ENCODE measurements around the gene CSMD2. TPM values are rescaled to one million over a fixed set of nuclear protein-coding genes. Genes with fewer than 3 reads are reported as not detected.

CSMD2 gene
- total RNA-seq, 2 experiments from 2014 or later = not detected

DNA sequence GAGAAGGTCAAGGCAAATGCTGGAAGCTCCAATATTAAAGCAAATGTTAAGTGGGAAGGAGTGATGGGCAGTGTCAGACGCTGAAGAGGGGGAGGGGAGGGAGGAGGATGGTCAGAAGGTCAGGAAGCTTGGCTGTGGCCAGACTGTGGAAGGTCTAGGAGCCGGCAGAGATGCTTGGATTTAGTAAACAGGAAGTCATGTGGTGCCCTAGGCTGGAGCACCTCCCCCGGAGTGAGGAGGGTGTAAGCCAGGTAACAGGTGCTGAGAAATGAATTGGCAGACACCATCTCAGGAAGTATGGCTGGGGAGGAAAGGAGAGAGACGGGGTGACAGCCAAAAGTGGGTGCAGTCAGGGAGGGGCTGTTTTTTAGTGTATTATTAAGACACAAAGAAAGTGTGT lies 17.7 kb downstream of the CSMD2 start:
- no peaks in the 10 kb centered on the region for H3K36me3 Mint-ChIP-seq (ENCODE audit: low read depth)
- intact Hi-C loops (cut with micrococcal nuclease) = no loop called here
- no peaks in the 10 kb centered on the region for H3K9me3 Mint-ChIP-seq
- DNase-seq = no peak
- peaks cover 4% of the 10 kb centered on the region for H3K27me3 Mint-ChIP-seq (ENCODE audit: low read depth)
- H3K4me3 Mint-ChIP-seq = no peak overlapping the region
- H3K27ac Mint-ChIP-seq = no peak overlapping the region
- CTCF ChIA-PET = no interaction called here
- H3K4me1 Mint-ChIP-seq (ENCODE audit: low read depth) = no peaks in the 10 kb centered on the region

DNA sequence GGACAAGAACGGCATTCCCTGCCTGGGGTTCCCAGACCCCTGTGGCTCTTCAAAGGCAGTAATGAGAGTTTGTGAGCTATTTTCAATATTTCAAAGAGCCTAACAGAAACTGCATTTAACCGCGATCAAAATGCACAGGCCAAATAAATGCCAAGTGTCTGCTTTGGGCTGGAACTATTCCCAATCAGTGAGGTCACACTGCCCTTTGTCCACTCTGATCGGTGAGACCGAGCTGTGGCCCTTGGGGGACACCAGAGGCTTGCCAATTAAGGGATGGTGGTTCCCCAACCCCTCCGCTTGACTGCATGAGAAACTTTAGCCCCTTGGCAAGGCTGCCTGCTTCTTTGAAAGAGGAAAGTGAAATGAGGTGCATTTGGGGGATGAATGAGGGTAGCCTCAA lies 20.3 kb downstream of the CSMD2 start:
- H3K27ac Mint-ChIP-seq = no peak overlapping the region
- CTCF ChIA-PET = no interaction called here
- no peak overlapping the region for H3K4me3 Mint-ChIP-seq
- intact Hi-C loops (cut with micrococcal nuclease) = no loop called here
- H3K9me3 Mint-ChIP-seq = no peaks in the 10 kb centered on the region
- DNase-seq = no peak
- peaks cover 9% of the 10 kb centered on the region for H3K27me3 Mint-ChIP-seq (ENCODE audit: low read depth)
- H3K4me1 Mint-ChIP-seq (ENCODE audit: low read depth) = no peaks in the 10 kb centered on the region
- no peaks in the 10 kb centered on the region for H3K36me3 Mint-ChIP-seq (ENCODE audit: low read depth)

- CTCF ChIA-PET = no interaction called here
- Mint-ChIP-seq H3K36me3 (ENCODE audit: low read depth) (no peaks in the 10 kb centered on the region), H3K9me3 (no peaks in the 10 kb centered on the region), H3K4me1 (ENCODE audit: low read depth) (no peaks in the 10 kb centered on the region), H3K27ac (no peak overlapping the region), H3K27me3 (ENCODE audit: low read depth) (peaks cover 9% of the 10 kb centered on the region), H3K4me3 (no peak overlapping the region)
- intact Hi-C loops (cut with micrococcal nuclease) = no loop called here
- DNase-seq = no peak
Measured at GRCh38 chr1:34143975-34144374, 21.1 kb downstream of the CSMD2 start.

- Mint-ChIP-seq H3K36me3 (ENCODE audit: low read depth) (no peaks in the 10 kb centered on the region), H3K4me3 (no peak overlapping the region), H3K4me1 (ENCODE audit: low read depth) (no peaks in the 10 kb centered on the region), H3K27ac (no peak overlapping the region), H3K27me3 (ENCODE audit: low read depth) (peaks cover 6% of the 10 kb centered on the region), H3K9me3 (no peaks in the 10 kb centered on the region)
- intact Hi-C loops (cut with micrococcal nuclease) = no loop called here
- DNase-seq = no peak
- CTCF ChIA-PET = no interaction called here
Measured at GRCh38 chr1:34140011-34140676, 24.9 kb downstream of the CSMD2 start.

DNA sequence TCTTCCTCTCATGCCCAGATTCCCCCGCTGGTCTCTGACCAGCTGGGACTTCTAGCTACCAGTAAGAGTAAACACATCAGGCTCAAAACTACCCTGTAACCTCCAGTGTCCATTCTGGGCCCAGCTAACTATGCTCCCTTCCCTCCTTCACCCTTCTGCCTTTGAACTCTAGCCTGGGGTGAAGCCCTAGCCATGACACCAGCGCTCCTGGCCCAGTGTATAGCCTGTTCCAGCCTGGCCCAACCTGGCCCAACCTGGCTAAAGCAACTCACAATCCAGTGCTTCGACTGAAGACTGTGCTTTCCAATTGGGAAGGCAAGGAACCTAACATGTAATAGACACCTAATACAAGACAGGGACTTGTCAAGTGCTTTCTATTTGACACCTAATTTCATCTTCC lies 27.6 kb downstream of the CSMD2 start:
- H3K9me3 Mint-ChIP-seq = no peaks in the 10 kb centered on the region
- H3K27me3 Mint-ChIP-seq (ENCODE audit: low read depth) = peaks cover 6% of the 10 kb centered on the region
- no peak overlapping the region for H3K27ac Mint-ChIP-seq
- no peaks in the 10 kb centered on the region for H3K4me1 Mint-ChIP-seq (ENCODE audit: low read depth)
- DNase-seq = no peak
- CTCF ChIA-PET = no interaction called here
- no peak overlapping the region for H3K4me3 Mint-ChIP-seq
- no peaks in the 10 kb centered on the region for H3K36me3 Mint-ChIP-seq (ENCODE audit: low read depth)
- intact Hi-C loops (cut with micrococcal nuclease) = no loop called here

DNA sequence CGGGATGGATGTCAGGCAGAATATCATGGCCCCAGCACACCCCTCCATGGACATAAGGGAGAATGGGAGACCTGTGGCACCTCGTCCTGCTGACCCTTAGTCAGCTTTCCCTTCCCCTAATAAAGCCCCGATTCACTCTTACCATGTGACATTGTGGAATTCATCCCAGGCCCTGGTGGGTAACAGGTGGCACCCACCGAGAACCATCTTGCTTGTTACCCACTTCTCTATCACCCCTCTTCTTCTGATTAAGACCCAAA lies 32.9 kb downstream of the CSMD2 start:
- Mint-ChIP-seq H3K4me3 (no peak overlapping the region), H3K27me3 (ENCODE audit: low read depth) (peaks cover 6% of the 10 kb centered on the region), H3K9me3 (no peaks in the 10 kb centered on the region), H3K4me1 (ENCODE audit: low read depth) (no peaks in the 10 kb centered on the region), H3K36me3 (ENCODE audit: low read depth) (no peaks in the 10 kb centered on the region), H3K27ac (no peak overlapping the region)
- intact Hi-C loops (cut with micrococcal nuclease) = no loop called here
- CTCF ChIA-PET = no interaction called here
- DNase-seq = no peak

GRCh38 chr1:34131396-34132160 lies 33.5 kb downstream of the CSMD2 start:
- Mint-ChIP-seq H3K9me3 (no peaks in the 10 kb centered on the region), H3K27ac (no peak overlapping the region), H3K36me3 (ENCODE audit: low read depth) (no peaks in the 10 kb centered on the region), H3K4me3 (no peak overlapping the region), H3K27me3 (ENCODE audit: low read depth) (peaks cover 6% of the 10 kb centered on the region), H3K4me1 (ENCODE audit: low read depth) (no peaks in the 10 kb centered on the region)
- intact Hi-C loops (cut with micrococcal nuclease) = no loop called here
- DNase-seq = no peak
- CTCF ChIA-PET = no interaction called here

DNA sequence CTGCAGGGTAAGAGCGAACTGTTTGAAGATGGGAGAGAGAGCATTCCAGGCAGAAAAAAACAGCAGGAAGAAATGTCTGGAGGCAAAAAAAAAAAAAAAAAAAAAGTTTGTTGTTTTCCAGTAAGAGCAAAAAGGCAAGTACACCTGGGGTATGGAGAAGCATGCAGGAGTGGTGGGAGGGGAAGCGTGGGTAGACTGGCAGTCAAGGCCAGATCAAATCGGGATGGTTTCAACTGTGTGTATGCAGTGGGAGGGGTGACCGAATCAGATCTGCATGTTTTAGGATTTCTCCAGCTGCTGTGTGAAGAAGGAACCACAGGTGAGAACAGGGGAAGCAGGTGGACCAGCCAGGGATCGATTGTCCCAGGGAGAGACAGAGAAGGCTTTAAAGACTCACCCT lies 34.7 kb downstream of the CSMD2 start:
- Mint-ChIP-seq H3K9me3 (no peaks in the 10 kb centered on the region), H3K27me3 (ENCODE audit: low read depth) (peaks cover 9% of the 10 kb centered on the region), H3K4me3 (no peak overlapping the region), H3K4me1 (ENCODE audit: low read depth) (no peaks in the 10 kb centered on the region), H3K36me3 (ENCODE audit: low read depth) (no peaks in the 10 kb centered on the region), H3K27ac (no peak overlapping the region)
- CTCF ChIA-PET = no interaction called here
- intact Hi-C loops (cut with micrococcal nuclease) = no loop called here
- DNase-seq = no peak

DNA sequence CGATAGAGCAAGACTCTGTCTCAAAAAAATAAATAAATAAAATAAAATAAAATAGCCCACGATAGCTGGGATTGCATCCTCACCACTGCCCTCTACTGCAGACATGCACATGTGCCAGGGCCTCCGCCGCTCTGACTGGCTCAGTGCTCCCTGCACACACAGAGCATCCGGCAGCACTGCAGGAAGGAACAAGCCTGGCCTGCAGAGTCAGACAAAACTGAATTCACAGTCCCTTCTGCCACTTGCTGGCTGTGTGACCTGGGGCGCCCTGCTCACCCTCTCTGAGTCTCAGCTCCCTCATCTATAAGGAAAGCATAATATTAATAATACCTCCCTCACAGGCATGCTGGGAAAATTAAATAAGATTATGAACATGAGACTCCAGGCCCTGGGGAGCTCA lies 35.4 kb downstream of the CSMD2 start:
- DNase-seq = no peak
- Mint-ChIP-seq H3K4me1 (ENCODE audit: low read depth) (no peaks in the 10 kb centered on the region), H3K27ac (no peak overlapping the region)

DNA sequence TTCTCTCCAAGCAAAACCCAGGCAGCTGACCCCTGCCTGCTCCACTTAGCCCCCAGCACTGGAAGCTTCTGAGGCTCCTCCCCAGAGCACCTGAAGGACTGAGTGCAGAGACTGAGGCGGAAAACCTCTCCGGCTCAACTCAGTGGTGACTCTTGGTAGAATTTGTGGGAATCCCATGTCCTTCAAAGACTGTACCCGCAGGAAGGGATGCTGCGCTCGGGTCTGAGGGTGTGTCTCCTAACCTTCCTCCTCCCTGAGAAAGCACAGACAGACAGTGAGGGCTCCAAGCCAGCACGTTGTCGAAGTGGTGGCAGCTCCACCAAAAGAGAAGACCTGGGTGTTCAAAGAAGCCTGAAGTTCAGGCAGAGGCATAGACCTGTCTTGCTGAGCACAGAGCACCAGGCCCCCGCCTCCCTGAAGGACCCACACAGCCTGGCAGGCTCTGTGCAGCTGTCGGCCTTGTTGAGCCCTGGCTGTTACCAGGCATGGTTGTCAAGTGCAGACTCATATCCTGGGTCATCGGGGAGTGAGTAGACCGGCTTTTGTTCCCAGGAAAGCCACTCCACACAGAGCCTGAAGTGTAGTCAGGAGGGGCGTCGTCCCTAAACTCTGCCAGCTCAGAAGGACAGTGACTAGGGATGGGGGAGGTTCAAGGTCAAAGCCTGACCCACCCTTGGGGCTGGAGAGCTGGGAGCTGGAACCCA lies 36.7 kb downstream of the CSMD2 start:
- intact Hi-C loops (cut with micrococcal nuclease) = no loop called here
- Mint-ChIP-seq H3K36me3 (ENCODE audit: low read depth) (no peaks in the 10 kb centered on the region), H3K4me3 (no peak overlapping the region), H3K9me3 (no peaks in the 10 kb centered on the region), H3K4me1 (ENCODE audit: low read depth) (no peaks in the 10 kb centered on the region), H3K27me3 (ENCODE audit: low read depth) (peaks cover 12% of the 10 kb centered on the region), H3K27ac (no peak overlapping the region)
- CTCF ChIA-PET = no interaction called here
- DNase-seq = no peak

More for the DNA sequence above, 35.4 kb downstream of the CSMD2 start:
- CTCF ChIA-PET = no interaction called here
- intact Hi-C loops (cut with micrococcal nuclease) = no loop called here
- no peaks in the 10 kb centered on the region for H3K9me3 Mint-ChIP-seq
- H3K27me3 Mint-ChIP-seq (ENCODE audit: low read depth) = peaks cover 12% of the 10 kb centered on the region
- H3K4me3 Mint-ChIP-seq = no peak overlapping the region
- no peaks in the 10 kb centered on the region for H3K36me3 Mint-ChIP-seq (ENCODE audit: low read depth)

- no peak for DNase-seq
- H3K4me3 Mint-ChIP-seq = no peak overlapping the region
- no peaks in the 10 kb centered on the region for H3K9me3 Mint-ChIP-seq
- intact Hi-C loops (cut with micrococcal nuclease) = no loop called here
- H3K27me3 Mint-ChIP-seq (ENCODE audit: low read depth) = peaks cover 16% of the 10 kb centered on the region
- CTCF ChIA-PET = no interaction called here
- no peaks in the 10 kb centered on the region for H3K36me3 Mint-ChIP-seq (ENCODE audit: low read depth)
- no peaks in the 10 kb centered on the region for H3K4me1 Mint-ChIP-seq (ENCODE audit: low read depth)
- H3K27ac Mint-ChIP-seq = no peak overlapping the region
Measured at GRCh38 chr1:34127006-34128000, 37.7 kb downstream of the CSMD2 start.

DNA sequence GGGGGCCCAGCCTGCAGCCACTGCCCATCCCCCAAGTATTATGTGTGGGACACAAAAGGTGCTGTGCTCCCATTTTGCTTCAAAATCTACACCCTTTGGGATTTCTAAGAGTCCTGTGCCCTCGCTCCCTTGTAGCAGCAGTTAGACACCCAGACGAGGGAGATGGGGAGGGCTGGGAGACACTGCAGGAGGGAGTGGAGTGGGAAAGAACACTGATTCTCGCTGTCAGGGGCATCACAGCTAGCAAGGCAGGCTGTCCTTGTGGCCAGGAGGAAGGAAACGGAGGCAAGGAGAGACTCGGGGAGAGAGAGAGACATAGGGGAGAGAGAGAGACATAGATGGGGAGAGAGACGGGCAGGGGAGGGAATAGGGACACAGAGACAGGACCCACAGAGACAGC lies 38.5 kb downstream of the CSMD2 start:
- Mint-ChIP-seq H3K4me3 (no peak overlapping the region), H3K4me1 (ENCODE audit: low read depth) (no peaks in the 10 kb centered on the region), H3K36me3 (ENCODE audit: low read depth) (no peaks in the 10 kb centered on the region), H3K27me3 (ENCODE audit: low read depth) (peaks cover 14% of the 10 kb centered on the region), H3K27ac (no peak overlapping the region), H3K9me3 (no peaks in the 10 kb centered on the region)
- no peak for DNase-seq
- CTCF ChIA-PET = no interaction called here
- intact Hi-C loops (cut with micrococcal nuclease) = no loop called here
